GM12878 (cell line): ENCODE measurements around the gene ACSF3. TPM values are rescaled to one million over a fixed set of nuclear protein-coding genes. Genes with fewer than 3 reads are reported as not detected.

Experiments used
- CBX3 ChIP-seq: fragments of 200-600 bp; sonication (generic); IDR thresholded peaks from 2 replicates; pipeline ENCODE4 v1.6.1; 2016; ENCODE audit warnings: low read depth, borderline replicate concordance
- CBX5 ChIP-seq: sonication (generic); IDR thresholded peaks from 2 replicates; pipeline ENCODE4 v1.6.1; 2016; ENCODE audit warnings: low read depth, moderate library complexity, mild to moderate bottlenecking, inconsistent platforms
- CREM ChIP-seq: IDR thresholded peaks from 2 replicates; pipeline ENCODE4 v1.6.1; 2014; ENCODE audit warnings: antibody characterized with exemption, low read depth
- E4F1 ChIP-seq: fragments of 450-650 bp; IDR thresholded peaks from 2 replicates; pipeline ENCODE4 v1.6.1; 2018; ENCODE audit warnings: borderline replicate concordance, mild to moderate bottlenecking; ENCODE audit not compliant: partially characterized antibody
- EP300 ChIP-seq, 2 experiments: fragments of 150-350 bp in 1 of 2; IDR thresholded peaks; 2 replicates each; pipeline ENCODE4 v1.6.1; 2011 to 2012; ENCODE audit warnings: low read depth in 2 of 2, low read length in 2 of 2, borderline replicate concordance in 1 of 2, improper control_type of control experiment in 1 of 2, inconsistent platforms in 1 of 2; ENCODE audit not compliant: control insufficient read depth in 1 of 2
- EZH2 ChIP-seq: IDR thresholded peaks from 2 replicates; pipeline ENCODE4 v1.6.1; 2012; ENCODE audit warnings: low read depth, mild to moderate bottlenecking, control low read depth, inconsistent platforms, low read length, borderline replicate concordance; ENCODE audit not compliant: control insufficient read depth
- FOS ChIP-seq: IDR thresholded peaks from 3 replicates; pipeline ENCODE4 v1.6.1; 2011; ENCODE audit warnings: borderline replicate concordance; ENCODE audit not compliant: insufficient read length; ENCODE audit errors: extremely low read depth
- FOXK2 ChIP-seq: fragments of 450-650 bp; IDR thresholded peaks from 2 replicates; pipeline ENCODE4 v1.6.1; 2017; ENCODE audit warnings: mild to moderate bottlenecking, moderate library complexity
- IKZF2 ChIP-seq, 2 experiments: fragments of 450-650 bp; IDR thresholded peaks; 2 replicates each; pipeline ENCODE4 v1.6.1; 2017; ENCODE audit warnings: mild to moderate bottlenecking in 2 of 2, moderate library complexity in 2 of 2
- MEF2B ChIP-seq: fragments of 450-650 bp; IDR thresholded peaks from 2 replicates; pipeline ENCODE4 v1.6.1; 2018; ENCODE audit warnings: mild to moderate bottlenecking, moderate library complexity; ENCODE audit not compliant: partially characterized antibody, poor library complexity, severe bottlenecking
- NFIC ChIP-seq: IDR thresholded peaks from 2 replicates; pipeline ENCODE4 v1.6.1; 2012; ENCODE audit warnings: low read depth, mild to moderate bottlenecking, inconsistent platforms, low read length, moderate library complexity
- POLR2AphosphoS2 ChIP-seq: IDR thresholded peaks from 2 replicates; pipeline ENCODE4 v1.6.1; 2011; ENCODE audit warnings: low read depth, mild to moderate bottlenecking, low read length, improper control_type of control experiment, moderate library complexity
- RCOR1 ChIP-seq: conservative IDR thresholded peaks from 2 replicates; pipeline ENCODE4 v1.6.1; 2012; ENCODE audit warnings: low read depth, low read length, improper control_type of control experiment
- RFX5 ChIP-seq: IDR thresholded peaks from 2 replicates; pipeline ENCODE4 v1.6.1; 2011; ENCODE audit warnings: low read depth, low read length, improper control_type of control experiment
- RUNX3 ChIP-seq: IDR thresholded peaks from 2 replicates; pipeline ENCODE4 v1.6.1; 2012; ENCODE audit warnings: low read length, inconsistent platforms
- SMAD1 ChIP-seq: fragments of 450-650 bp; IDR thresholded peaks from 2 replicates; pipeline ENCODE4 v1.6.1; 2018; ENCODE audit warnings: mild to moderate bottlenecking, low read depth; ENCODE audit not compliant: partially characterized antibody
- SP1 ChIP-seq: IDR thresholded peaks from one replicate; pipeline ENCODE4 v1.6.1; 2011; ENCODE audit warnings: low read depth, low read length
- SREBF1 ChIP-seq: IDR thresholded peaks from 2 replicates; pipeline ENCODE4 v1.6.1; 2012; ENCODE audit warnings: mild to moderate bottlenecking, low read length
- SUPT20H ChIP-seq: IDR thresholded peaks from 2 replicates; pipeline ENCODE4 v1.6.1; 2011; ENCODE audit warnings: low read depth, mild to moderate bottlenecking, low read length, moderate library complexity, borderline replicate concordance; ENCODE audit not compliant: control insufficient read depth
- SUZ12 ChIP-seq: fragments of 200-600 bp; sonication (generic); IDR thresholded peaks from one replicate; pipeline ENCODE4 v1.6.1; 2018; ENCODE audit warnings: antibody characterized with exemption, mild to moderate bottlenecking; ENCODE audit not compliant: unreplicated experiment
- TARDBP ChIP-seq: IDR thresholded peaks from 2 replicates; pipeline ENCODE4 v1.6.1; 2016; ENCODE audit warnings: borderline replicate concordance
- TCF12 ChIP-seq: IDR thresholded peaks from 2 replicates; pipeline ENCODE4 v1.6.1; 2011; ENCODE audit warnings: low read depth, mild to moderate bottlenecking, low read length
- YY1 ChIP-seq: IDR thresholded peaks from 2 replicates; pipeline ENCODE4 v1.6.1; 2011; ENCODE audit warnings: low read depth, mild to moderate bottlenecking, low read length
- polyA plus RNA-seq, 11 experiments: library from polyadenylated mRNA; depleted of rRNA in 4 of 11; unstranded in 6 of 11; stranded (reverse) in 5 of 11; fragments of >200 nt; fragmentation: Nextera tagmentation in 4 of 11; fragmentation: Illumina TruSeq in 1 of 11; extraction: Ambion mirVana in 4 of 11; extraction: Trizol in 1 of 11; gene quantifications; 1 replicate in 1 of 11; 2 replicates in 10 of 11; pipeline versions ENCODE4 v1.2.1 to v1.2.3, GENCODE V29; 2011 to 2016; ENCODE audit warnings: inconsistent platforms in 2 of 11, missing spikeins in 2 of 11, low read depth in 1 of 11
- total RNA-seq, 4 experiments: library from RNA; depleted of rRNA in 3 of 4; stranded (reverse); fragments of >200 nt in 3 of 4; fragmentation: Illumina TruSeq in 1 of 4; extraction: Trizol in 1 of 4; gene quantifications; 2 replicates each; pipeline versions ENCODE4 v1.2.1 to v1.2.3, GENCODE V29; 2013 to 2021
- TF ChIP-seq, protein P1 (sequence below): fragments of 450-650 bp; IDR thresholded peaks from 2 replicates; pipeline ENCODE4 v1.6.1; 2016; ENCODE audit warnings: mild to moderate bottlenecking

The ACSF3 gene
- total and polyA plus RNA-seq, 10 of the 15 experiments (the other 5 are each of a cell fraction or from before 2014, with no cell fraction given): 1.0 to 44.4 (median 25.8) TPM

- TF ChIP-seq MEF2B (peak; percentile 65), CBX5 (no peak; the same call in 1 of the 2 replicates), TCF12 (peak; percentile 17), NFIC (peak; percentile 69), CREM (peak; percentile 88), SP1 (peak; percentile 17), EZH2 (no peak), EP300 (IDR thresholded peaks at IDR 0.05; ENCODE audit: borderline replicate concordance in 1 of 2, control insufficient read depth in 1 of 2, low read depth in 2 of 2, low read length in 2 of 2) (no peak; a peak in 1 of 4 replicates), SUPT20H (no peak), E4F1 (peak; percentile 39), FOS (no peak), FOXK2 (no peak), SREBF1 (no peak), IKZF2 (IDR thresholded peaks at IDR 0.05) (peak; percentile 96), SMAD1 (no peak), SUZ12 (no peak), CBX3 (no peak), RUNX3 (peak; percentile 97), YY1 (0 out of 2 replicates have a peak, but pooled peaks have one; percentile 30), TARDBP (no peak), POLR2AphosphoS2 (no peak), RFX5 (no peak), RCOR1 (no peak)
- TF ChIP-seq, protein P1, sequence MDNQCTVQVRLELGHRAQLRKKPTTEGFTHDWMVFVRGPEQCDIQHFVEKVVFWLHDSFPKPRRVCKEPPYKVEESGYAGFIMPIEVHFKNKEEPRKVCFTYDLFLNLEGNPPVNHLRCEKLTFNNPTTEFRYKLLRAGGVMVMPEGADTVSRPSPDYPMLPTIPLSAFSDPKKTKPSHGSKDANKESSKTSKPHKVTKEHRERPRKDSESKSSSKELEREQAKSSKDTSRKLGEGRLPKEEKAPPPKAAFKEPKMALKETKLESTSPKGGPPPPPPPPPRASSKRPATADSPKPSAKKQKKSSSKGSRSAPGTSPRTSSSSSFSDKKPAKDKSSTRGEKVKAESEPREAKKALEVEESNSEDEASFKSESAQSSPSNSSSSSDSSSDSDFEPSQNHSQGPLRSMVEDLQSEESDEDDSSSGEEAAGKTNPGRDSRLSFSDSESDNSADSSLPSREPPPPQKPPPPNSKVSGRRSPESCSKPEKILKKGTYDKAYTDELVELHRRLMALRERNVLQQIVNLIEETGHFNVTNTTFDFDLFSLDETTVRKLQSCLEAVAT: peak; percentile 73; the same call in 1 of the 2 replicates
Measured at GRCh38 chr16:89115216-89115861, 21.7 kb downstream of the ACSF3 start (continued).
